Heart left ventricle (tissue), 16 donors: ENCODE results near the gene PRTG. TPM values are rescaled to one million over a fixed set of nuclear protein-coding genes. Genes with fewer than 3 reads are reported as not detected.

Experiments
- ATAC-seq, 4 donors: fragments of 200-7000 bp; cut with Tn5 transposase; one replicate each; pipeline ENCODE4 v1.9.1; 2020 to 2022; ENCODE audit warnings: moderate library complexity in 4 of 4, mild to moderate bottlenecking in 3 of 4, moderate number of reproducible peaks in 1 of 4
- DNase-seq, 5 donors: peaks; one replicate each; pipeline ENCODE4 v3.0.0-alpha.2; 2020
- H3K27ac ChIP-seq, 12 donors: fragments of 200-600 bp; sonication (generic) in 4 of 12; one replicate each; pipeline versions ENCODE4 v1.5.0 to v1.8.0; 2016 to 2022; ENCODE audit warnings: mild to moderate bottlenecking in 2 of 12
- H3K27me3 ChIP-seq, 9 donors: fragments of 200-600 bp; sonication (generic) in 2 of 9; one replicate each; pipeline versions ENCODE4 v1.5.1 to v1.8.0; 2016 to 2022; ENCODE audit warnings: mild to moderate bottlenecking in 3 of 9
- H3K36me3 ChIP-seq, 9 donors: fragments of 200-600 bp; sonication (generic) in 2 of 9; one replicate each; pipeline versions ENCODE4 v1.5.0 to v1.8.0; 2018 to 2022; ENCODE audit warnings: mild to moderate bottlenecking in 2 of 9
- H3K4me1 ChIP-seq, 12 donors: fragments of 200-600 bp; sonication (generic) in 4 of 12; one replicate each; pipeline versions ENCODE4 v1.5.0 to v1.8.0; 2016 to 2022; ENCODE audit warnings: mild to moderate bottlenecking in 3 of 12
- H3K4me3 ChIP-seq, 12 donors: fragments of 200-600 bp; sonication (generic) in 4 of 12; one replicate each; pipeline versions ENCODE4 v1.5.0 to v1.8.0; 2017 to 2022; ENCODE audit warnings: mild to moderate bottlenecking in 9 of 12, moderate library complexity in 4 of 12
- H3K9me3 ChIP-seq, 12 donors: fragments of 200-600 bp; sonication (generic) in 4 of 12; one replicate each; pipeline versions ENCODE4 v1.5.0 to v1.8.0; 2016 to 2022; ENCODE audit warnings: mild to moderate bottlenecking in 1 of 12
- POLR2A ChIP-seq, 2 donors: fragments of 450-650 bp; IDR thresholded peaks; one replicate each; pipeline ENCODE4 v1.6.1; 2017; ENCODE audit warnings: antibody characterized with exemption in 2 of 2, mild to moderate bottlenecking in 2 of 2, moderate library complexity in 2 of 2
- WGBS, 4 donors: extraction: QIAGEN DNeasy Blood & Tissue Kit in 2 of 4; methylation state at CpG; one replicate each; pipeline versions ENCODE4 v1.1.5 to v1.1.7; 2013 to 2018; 5-methylcytosine and 5-hydroxymethylcytosine counted together
- intact Hi-C, 10 donors: fragments of 100-400 bp; cut with DNase I; formaldehyde crosslinking; loops; one replicate each; pipeline versions ENCODE4 v1.11.1 to v1.14.2; 2022
- polyA plus RNA-seq, 2 donors: library from polyadenylated mRNA; stranded (reverse); fragments of 200-250 nt; gene quantifications; one replicate each; pipeline ENCODE4 v1.2.3, GENCODE V29; 2013
- total RNA-seq, 9 donors: library from RNA; depleted of rRNA in 2 of 9; stranded (reverse); fragments of >200 nt in 2 of 9; fragmentation: NEBNext Ultra II Directional in 3 of 9; extraction: Animal tissue kit (Norgen Biotek cat#: 25700) in 3 of 9; gene quantifications; one replicate each; pipeline versions ENCODE4 v1.1.0 to v1.2.4, GENCODE V29; 2016 to 2023
- TF ChIP-seq, protein P1 (sequence below), 12 donors: fragments of 200-600 bp; sonication (generic) in 4 of 12; IDR thresholded peaks; one replicate each; pipeline versions ENCODE4 v1.5.0 to v1.8.0; 2018 to 2022; ENCODE audit warnings: antibody characterized with exemption in 12 of 12, mild to moderate bottlenecking in 5 of 12
- donor health status: ischemic (EF 13 %, LVEDD 7.1; RV severe dilation, severe dysfunction).
- donor health status: healthy with polysubstance abuse.
- donor health status: DM: no; HTN: yes; CAD: no.
- donor health status: DM: no; HTN: no; CAD: no.
- donor health status: ischemic (EF 25% LVEDD 6.9; RV normal size, moderate dysfunction).
- donor health status: ischemic (EF 25% LVEDD 5.7; RV mildly dilated, moderate dysfunction).
- donor health status: healthy.
- donor health status: DM: yes; HTN: yes; CAD: no.
- donor health status: ischemic (EF 35%, LVEDD 5.7; RV mildly dilated, moderate dysfunction).
- donor health status: nonischemic (EF 11% LVEDD 7.7; RV severe dilation, severe dysfunction).
- donor health status: DM: yes; HTN: yes; CAD: no.
- donor health status: PGD.
- donor health status: ischemic (EF 29% LVEDD 5.4; RV normal size, mild dysfunction).
- donor health status: nonischemic (EF 23%, LVEDD 6.1; RV moderate dilation, normal function).

PRTG gene
- total and polyA plus RNA-seq, 11 donors = 0.19 to 2.1 (median 1.1) TPM

DNA sequence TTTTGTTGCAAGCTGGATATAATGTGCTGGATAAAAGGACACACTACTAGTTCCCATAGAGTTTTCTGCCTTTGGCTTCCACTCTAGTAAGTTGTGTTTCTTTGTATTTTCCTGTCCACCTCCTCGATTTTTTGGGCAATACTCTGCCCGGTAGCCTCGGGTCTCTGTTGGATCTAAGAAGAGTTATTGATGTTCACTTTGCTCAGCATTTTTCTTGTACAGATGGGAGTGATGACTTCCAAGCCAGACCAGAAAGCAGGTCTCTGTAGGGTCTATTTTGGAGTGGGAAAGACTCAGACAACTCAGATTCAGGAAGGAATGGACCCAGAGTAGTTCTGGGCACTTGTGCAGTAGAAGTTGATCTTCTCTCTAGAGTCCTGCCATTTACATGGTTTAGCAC, 36.0 kb upstream of the PRTG start:
- H3K4me1 ChIP-seq = no peaks in the 10 kb centered on the region
- intact Hi-C loops = no loop called here
- no peak overlapping the region for H3K27ac ChIP-seq
- H3K4me3 ChIP-seq = no peak overlapping the region
- TF ChIP-seq, protein P1, sequence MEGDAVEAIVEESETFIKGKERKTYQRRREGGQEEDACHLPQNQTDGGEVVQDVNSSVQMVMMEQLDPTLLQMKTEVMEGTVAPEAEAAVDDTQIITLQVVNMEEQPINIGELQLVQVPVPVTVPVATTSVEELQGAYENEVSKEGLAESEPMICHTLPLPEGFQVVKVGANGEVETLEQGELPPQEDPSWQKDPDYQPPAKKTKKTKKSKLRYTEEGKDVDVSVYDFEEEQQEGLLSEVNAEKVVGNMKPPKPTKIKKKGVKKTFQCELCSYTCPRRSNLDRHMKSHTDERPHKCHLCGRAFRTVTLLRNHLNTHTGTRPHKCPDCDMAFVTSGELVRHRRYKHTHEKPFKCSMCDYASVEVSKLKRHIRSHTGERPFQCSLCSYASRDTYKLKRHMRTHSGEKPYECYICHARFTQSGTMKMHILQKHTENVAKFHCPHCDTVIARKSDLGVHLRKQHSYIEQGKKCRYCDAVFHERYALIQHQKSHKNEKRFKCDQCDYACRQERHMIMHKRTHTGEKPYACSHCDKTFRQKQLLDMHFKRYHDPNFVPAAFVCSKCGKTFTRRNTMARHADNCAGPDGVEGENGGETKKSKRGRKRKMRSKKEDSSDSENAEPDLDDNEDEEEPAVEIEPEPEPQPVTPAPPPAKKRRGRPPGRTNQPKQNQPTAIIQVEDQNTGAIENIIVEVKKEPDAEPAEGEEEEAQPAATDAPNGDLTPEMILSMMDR (IDR thresholded peaks at IDR 0.05) = no peak
- TF ChIP-seq POLR2A (IDR thresholded peaks at IDR 0.05) = no peak
- DNase-seq (no peak), ATAC-seq (no peak)
- peaks cover 0 to 11% (median 0%) of the 10 kb centered on the region in 12 donors for H3K9me3 ChIP-seq
- 82 to 93% (median 87%) methylated on average over 3 of the region's 3 CpGs for WGBS, 4 donors
- no peaks in the 10 kb centered on the region for H3K36me3 ChIP-seq
- no peaks in the 10 kb centered on the region for H3K27me3 ChIP-seq

DNA sequence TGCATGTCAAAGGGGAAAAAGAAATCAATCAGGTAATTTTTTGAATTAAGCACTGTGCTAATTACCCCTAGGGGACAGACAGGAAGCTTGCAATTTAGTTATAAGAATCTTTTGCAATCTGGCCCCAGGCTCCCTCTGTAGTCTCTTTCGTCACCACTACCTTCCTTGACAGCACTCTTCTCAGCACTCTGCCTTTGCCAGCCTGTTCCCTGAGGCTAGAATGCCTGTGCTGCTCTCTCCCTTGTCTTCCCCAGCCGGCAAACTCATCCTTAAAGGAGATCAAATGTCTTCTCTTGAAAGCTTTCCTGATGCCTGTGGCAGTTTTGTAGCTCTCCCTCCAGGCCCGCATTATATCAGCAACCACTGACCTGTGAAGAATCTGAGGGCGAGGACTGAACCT, 32.4 kb upstream of the PRTG start:
- Histone ChIP-seq H3K4me3 (no peak overlapping the region), H3K4me1 (no peaks in the 10 kb centered on the region), H3K36me3 (no peaks in the 10 kb centered on the region), H3K27me3 (no peaks in the 10 kb centered on the region), H3K9me3 (peaks cover 0 to under 1% (median 0%) of the 10 kb centered on the region in 12 donors), H3K27ac (no peak overlapping the region)
- ATAC-seq = no peak
- intact Hi-C loops = no loop called here
- TF ChIP-seq, protein P1 (IDR thresholded peaks at IDR 0.05) = no peak
- TF ChIP-seq POLR2A (IDR thresholded peaks at IDR 0.05) = no peak
- no peak for DNase-seq
- 73 to 77% (median 75%) methylated on average over 4 of the region's 4 CpGs for WGBS, 4 donors

DNA sequence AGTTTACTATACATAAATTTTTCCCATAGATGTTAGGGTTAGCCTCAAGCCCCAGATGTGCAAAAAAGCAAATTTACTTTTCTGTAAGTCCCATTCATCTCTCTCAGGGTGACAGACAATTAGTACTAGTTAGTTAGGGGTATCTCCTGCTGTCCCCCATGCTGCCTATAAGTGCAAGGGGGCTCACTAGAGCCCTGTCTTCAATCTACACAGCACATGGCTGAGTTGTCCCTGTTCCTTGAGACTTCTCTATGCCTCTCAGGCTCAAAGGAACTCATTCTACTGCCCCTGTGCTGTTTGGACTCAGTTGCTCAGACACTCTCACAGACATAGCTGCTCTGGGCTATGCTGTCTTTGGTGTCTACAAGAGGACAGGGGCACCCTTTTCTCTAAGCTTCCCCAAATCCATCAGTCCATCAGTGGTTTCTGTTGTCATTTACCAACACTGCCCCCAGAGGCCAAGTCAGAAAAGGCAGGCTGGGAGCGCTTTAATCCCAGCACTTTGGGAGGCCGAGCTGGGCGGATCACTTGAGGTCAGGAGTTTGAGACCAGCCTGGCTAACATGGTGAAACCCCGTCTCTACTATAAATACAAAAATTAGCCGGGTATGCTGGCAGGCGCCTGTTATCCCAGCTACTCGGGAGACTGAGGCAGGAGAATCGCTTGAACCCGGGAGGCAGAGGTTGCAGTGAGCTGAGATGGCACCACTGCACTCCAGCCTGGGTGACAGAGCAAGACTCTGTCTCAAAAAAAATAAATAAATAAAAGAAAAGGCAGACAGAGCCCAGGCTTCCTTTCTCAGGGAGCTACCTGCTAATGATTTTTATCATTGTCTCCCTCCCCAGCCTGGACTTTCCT, 31.4 kb upstream of the PRTG start:
- no peaks in the 10 kb centered on the region for H3K4me1 ChIP-seq
- DNase-seq = peak in 1 of 5 donors; percentile 9
- TF ChIP-seq, protein P1 (IDR thresholded peaks at IDR 0.05) = peak; percentile 38 to 68 (median 58)
- TF ChIP-seq POLR2A (IDR thresholded peaks at IDR 0.05) = no peak
- no peaks in the 10 kb centered on the region for H3K9me3 ChIP-seq
- 56 to 75% (median 60%) methylated on average over 7 to 9 of the region's 9 CpGs for WGBS, 4 donors
- no peaks in the 10 kb centered on the region for H3K36me3 ChIP-seq
- no peak overlapping the region for H3K4me3 ChIP-seq
- intact Hi-C loops = no loop called here
- ATAC-seq = no peak
- no peaks in the 10 kb centered on the region for H3K27me3 ChIP-seq
- no peak overlapping the region for H3K27ac ChIP-seq

DNA sequence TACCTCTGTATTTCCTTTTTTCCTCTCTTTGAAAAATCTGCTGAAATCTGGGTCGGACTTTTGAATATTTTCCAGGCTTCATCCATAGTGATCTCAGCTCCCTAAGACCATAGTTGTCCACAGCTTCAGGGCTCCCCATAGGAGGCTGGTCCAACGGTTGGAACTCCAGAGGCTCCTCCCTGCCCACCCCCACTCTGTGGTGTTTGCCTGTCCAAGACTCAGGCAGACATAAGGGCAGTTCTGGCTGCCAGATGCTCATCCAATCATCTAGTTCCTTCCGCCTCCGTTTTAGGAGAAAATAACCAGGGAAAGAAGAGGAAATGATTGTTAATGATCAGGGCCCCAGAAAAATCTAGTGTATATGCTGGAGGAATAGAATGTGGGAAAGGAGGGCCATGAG, 27.9 kb upstream of the PRTG start:
- Histone ChIP-seq H3K4me1 (no peaks in the 10 kb centered on the region), H3K36me3 (no peaks in the 10 kb centered on the region), H3K9me3 (no peaks in the 10 kb centered on the region), H3K27ac (no peak overlapping the region), H3K4me3 (no peak overlapping the region), H3K27me3 (no peaks in the 10 kb centered on the region)
- WGBS, 4 donors = 42 to 51% (median 45%) methylated on average over 4 of the region's 4 CpGs
- ATAC-seq (no peak), DNase-seq (no peak)
- intact Hi-C loops = no loop called here
- no peak for TF ChIP-seq POLR2A (IDR thresholded peaks at IDR 0.05)
- TF ChIP-seq, protein P1 (IDR thresholded peaks at IDR 0.05) = no peak
